Sigmoid colon (tissue), 4 donors: Measurements from ENCODE around the gene GGPS1.

Experiments
- CTCF ChIP-seq, 4 experiments: fragments of 450-650 bp in 3 of 4; fragments of 200-600 bp in 1 of 4; IDR thresholded peaks; one replicate each; pipeline ENCODE4 v1.5.1; 2016 to 2019; ENCODE audit warnings: antibody characterized with exemption in 4 of 4, mild to moderate bottlenecking in 3 of 4, moderate library complexity in 2 of 4
- POLR2A ChIP-seq, 2 donors: fragments of 450-650 bp; IDR thresholded peaks; one replicate each; pipeline ENCODE4 v1.6.1; 2016; ENCODE audit warnings: antibody characterized with exemption in 2 of 2, mild to moderate bottlenecking in 2 of 2, moderate library complexity in 2 of 2
- POLR2AphosphoS5 ChIP-seq, 4 donors: sonication (generic); formaldehyde crosslinking; IDR thresholded peaks; one replicate each; pipeline ENCODE4 v1.6.1; 2017; ENCODE audit warnings: antibody characterized with exemption in 4 of 4

DNA sequence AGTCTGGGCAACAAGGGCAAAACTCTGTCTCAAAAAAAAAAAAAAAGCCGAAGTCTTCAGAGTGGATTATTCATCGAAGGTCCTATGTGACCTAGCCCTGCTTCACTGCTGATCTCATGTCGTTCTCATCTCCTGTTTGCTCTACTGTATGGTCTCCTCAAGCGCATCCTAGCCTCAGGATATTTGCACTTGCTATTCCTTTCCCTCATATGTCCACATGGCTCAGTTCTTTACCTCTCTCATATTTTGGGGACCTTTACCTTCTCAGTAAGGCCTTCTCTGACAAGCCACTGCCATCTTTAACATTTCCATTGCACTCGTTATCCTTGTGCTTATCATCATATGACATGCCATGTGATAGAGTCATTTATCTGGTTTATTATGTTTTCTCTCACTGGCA lies 41.4 kb downstream of the GGPS1 start:
- TF ChIP-seq POLR2AphosphoS5 (IDR thresholded peaks at IDR 0.05) (no peak), CTCF (IDR thresholded peaks at IDR 0.05) (no peak), POLR2A (IDR thresholded peaks at IDR 0.05) (no peak)
